ENCODE results near the gene TAC4.

The TAC4 gene

GRCh38 chr17:49809056-49809455 lies 38.8 kb downstream of the TAC4 start:
- no peak for DNase-seq (ENCODE audit: low spot score)

- DNase-seq (ENCODE audit: low spot score) = no peak
Observed at GRCh38 chr17:49798738-49799137, 49.1 kb downstream of the TAC4 start.

- DNase-seq (ENCODE audit: low spot score) = no peak
Observed at GRCh38 chr17:49798182-49798581, 49.7 kb downstream of the TAC4 start.

GRCh38 chr17:49795372-49795771 lies 52.5 kb downstream of the TAC4 start:
- no peak for DNase-seq (ENCODE audit: low spot score)

- DNase-seq (ENCODE audit: low spot score) = no peak
Observed at GRCh38 chr17:49793309-49793708, 54.6 kb downstream of the TAC4 start.

GRCh38 chr17:49789243-49789578 lies 58.7 kb downstream of the TAC4 start:
- no peak for DNase-seq (ENCODE audit: low spot score)

- peak; percentile 100 for DNase-seq (ENCODE audit: low spot score)
Observed at GRCh38 chr17:49788478-49789242, 59.2 kb downstream of the TAC4 start, which contains the start of gene KAT7. Gene KAT7 (plus strand): TSS chr17:49788681. CDS start chr17:49788835, 154 bp downstream.

All from hematopoietic multipotent progenitor cell treated with erythropoietin and hydrocortisone succinate and interleukin-3 and kit ligand, for 17 days (in vitro differentiated cells).